ENCODE results near the gene MCOLN1. TPM values are rescaled to one million over a fixed set of nuclear protein-coding genes. Genes with fewer than 3 reads are reported as not detected.

MCOLN1 gene
- total RNA-seq, 4 donors from 2014 or later = 5.6 to 24.7 (median 8.0) TPM

GRCh38 chr19:7483720-7484201, 38.7 kb upstream of the MCOLN1 start:
- no peaks in the 10 kb centered on the region for H3K36me3 ChIP-seq
- DNase-seq = no peak
- no peaks in the 10 kb centered on the region for H3K9me3 ChIP-seq
- H3K4me1 ChIP-seq = no peaks in the 10 kb centered on the region
- H3K27ac ChIP-seq = no peak overlapping the region
- no peak for TF ChIP-seq POLR2A (IDR thresholded peaks at IDR 0.05)
- TF ChIP-seq, protein P1, sequence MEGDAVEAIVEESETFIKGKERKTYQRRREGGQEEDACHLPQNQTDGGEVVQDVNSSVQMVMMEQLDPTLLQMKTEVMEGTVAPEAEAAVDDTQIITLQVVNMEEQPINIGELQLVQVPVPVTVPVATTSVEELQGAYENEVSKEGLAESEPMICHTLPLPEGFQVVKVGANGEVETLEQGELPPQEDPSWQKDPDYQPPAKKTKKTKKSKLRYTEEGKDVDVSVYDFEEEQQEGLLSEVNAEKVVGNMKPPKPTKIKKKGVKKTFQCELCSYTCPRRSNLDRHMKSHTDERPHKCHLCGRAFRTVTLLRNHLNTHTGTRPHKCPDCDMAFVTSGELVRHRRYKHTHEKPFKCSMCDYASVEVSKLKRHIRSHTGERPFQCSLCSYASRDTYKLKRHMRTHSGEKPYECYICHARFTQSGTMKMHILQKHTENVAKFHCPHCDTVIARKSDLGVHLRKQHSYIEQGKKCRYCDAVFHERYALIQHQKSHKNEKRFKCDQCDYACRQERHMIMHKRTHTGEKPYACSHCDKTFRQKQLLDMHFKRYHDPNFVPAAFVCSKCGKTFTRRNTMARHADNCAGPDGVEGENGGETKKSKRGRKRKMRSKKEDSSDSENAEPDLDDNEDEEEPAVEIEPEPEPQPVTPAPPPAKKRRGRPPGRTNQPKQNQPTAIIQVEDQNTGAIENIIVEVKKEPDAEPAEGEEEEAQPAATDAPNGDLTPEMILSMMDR (IDR thresholded peaks at IDR 0.05) = no peak
- intact Hi-C loops (cut with DNase I; ENCODE audit: low total_unique reads) = no loop called here
- H3K4me3 ChIP-seq = no peak overlapping the region
- no peaks in the 10 kb centered on the region for H3K27me3 ChIP-seq

- Histone ChIP-seq H3K36me3 (no peaks in the 10 kb centered on the region), H3K27ac (no peak overlapping the region), H3K27me3 (no peaks in the 10 kb centered on the region), H3K9me3 (no peaks in the 10 kb centered on the region), H3K4me3 (no peak overlapping the region), H3K4me1 (no peaks in the 10 kb centered on the region)
- intact Hi-C loops (cut with DNase I; ENCODE audit: low total_unique reads) = no loop called here
- no peak for DNase-seq
- no peak for TF ChIP-seq POLR2A (IDR thresholded peaks at IDR 0.05)
- TF ChIP-seq, protein P1 (IDR thresholded peaks at IDR 0.05) = no peak
These were observed 35.5 kb upstream of the MCOLN1 start for GRCh38 chr19:7486923-7487322.

- TF ChIP-seq, protein P1 (IDR thresholded peaks at IDR 0.05) = peak in 2 of 4 experiments; percentile 25 to 39
- peak; percentile 45 to 88 for TF ChIP-seq POLR2A (IDR thresholded peaks at IDR 0.05)
- H3K9me3 ChIP-seq = no peaks in the 10 kb centered on the region
- H3K27me3 ChIP-seq = no peaks in the 10 kb centered on the region
- no peaks in the 10 kb centered on the region for H3K36me3 ChIP-seq
- intact Hi-C loops (cut with DNase I; ENCODE audit: low total_unique reads) = no loop called here
- peak; percentile 87 to 94 for DNase-seq
- H3K4me3 ChIP-seq = peak within 1 kb of the TSS; percentile 58 to 60
- peak within 1 kb of the TSS; percentile 83 to 86 for H3K27ac ChIP-seq
- H3K4me1 ChIP-seq = no peaks in the 10 kb centered on the region
These were observed 33.6 kb upstream of the MCOLN1 start, which contains the start of gene PEX11G for GRCh38 chr19:7488736-7489353. PEX11G (minus strand) TSS chr19:7489035; CDS start chr19:7489010, 25 bp downstream.

GRCh38 chr19:7489609-7490044, 32.8 kb upstream of the MCOLN1 start:
- no peak for TF ChIP-seq POLR2A (IDR thresholded peaks at IDR 0.05)
- intact Hi-C loops (cut with DNase I; ENCODE audit: low total_unique reads) = no loop called here
- Histone ChIP-seq H3K27me3 (no peaks in the 10 kb centered on the region), H3K36me3 (no peaks in the 10 kb centered on the region), H3K27ac (no peak overlapping the region), H3K4me3 (peak overlapping the region in 1 of 2 donors; percentile 60), H3K9me3 (no peaks in the 10 kb centered on the region), H3K4me1 (no peaks in the 10 kb centered on the region)
- no peak for DNase-seq

DNA sequence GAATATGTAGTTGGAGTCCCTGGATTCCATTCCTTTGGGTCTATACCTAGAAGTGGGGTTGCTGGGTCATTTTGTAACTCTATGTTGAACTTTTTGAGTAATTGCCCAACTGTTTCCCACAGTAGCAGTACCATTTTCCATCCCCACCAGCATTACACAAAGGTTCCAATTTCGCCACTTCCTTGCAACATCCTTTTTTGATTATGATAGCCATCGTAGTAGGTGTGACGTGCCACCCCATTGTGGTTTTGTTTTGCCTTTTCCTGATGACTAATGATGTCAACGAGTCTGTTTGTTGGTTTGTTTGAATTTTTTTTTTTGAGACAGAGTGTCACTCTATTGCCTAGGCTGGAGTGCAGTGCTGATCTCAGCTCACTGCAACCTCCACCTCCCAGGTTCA, 30.3 kb upstream of the MCOLN1 start:
- no peak for DNase-seq
- no peak for TF ChIP-seq POLR2A (IDR thresholded peaks at IDR 0.05)
- TF ChIP-seq, protein P1 (IDR thresholded peaks at IDR 0.05) = no peak
- Histone ChIP-seq H3K4me1 (no peaks in the 10 kb centered on the region), H3K36me3 (no peaks in the 10 kb centered on the region), H3K27me3 (no peaks in the 10 kb centered on the region), H3K9me3 (no peaks in the 10 kb centered on the region), H3K27ac (no peak overlapping the region), H3K4me3 (no peak overlapping the region)
- intact Hi-C loops (cut with DNase I; ENCODE audit: low total_unique reads) = no loop called here
